Measurements from ENCODE around the gene AGXT. TPM values are rescaled to one million over a fixed set of nuclear protein-coding genes. Genes with fewer than 3 reads are reported as not detected.

The AGXT gene
- total and polyA plus RNA-seq, 10 donors, result 0.61 to 4.5 (median 1.6) TPM; not detected in 1

DNA sequence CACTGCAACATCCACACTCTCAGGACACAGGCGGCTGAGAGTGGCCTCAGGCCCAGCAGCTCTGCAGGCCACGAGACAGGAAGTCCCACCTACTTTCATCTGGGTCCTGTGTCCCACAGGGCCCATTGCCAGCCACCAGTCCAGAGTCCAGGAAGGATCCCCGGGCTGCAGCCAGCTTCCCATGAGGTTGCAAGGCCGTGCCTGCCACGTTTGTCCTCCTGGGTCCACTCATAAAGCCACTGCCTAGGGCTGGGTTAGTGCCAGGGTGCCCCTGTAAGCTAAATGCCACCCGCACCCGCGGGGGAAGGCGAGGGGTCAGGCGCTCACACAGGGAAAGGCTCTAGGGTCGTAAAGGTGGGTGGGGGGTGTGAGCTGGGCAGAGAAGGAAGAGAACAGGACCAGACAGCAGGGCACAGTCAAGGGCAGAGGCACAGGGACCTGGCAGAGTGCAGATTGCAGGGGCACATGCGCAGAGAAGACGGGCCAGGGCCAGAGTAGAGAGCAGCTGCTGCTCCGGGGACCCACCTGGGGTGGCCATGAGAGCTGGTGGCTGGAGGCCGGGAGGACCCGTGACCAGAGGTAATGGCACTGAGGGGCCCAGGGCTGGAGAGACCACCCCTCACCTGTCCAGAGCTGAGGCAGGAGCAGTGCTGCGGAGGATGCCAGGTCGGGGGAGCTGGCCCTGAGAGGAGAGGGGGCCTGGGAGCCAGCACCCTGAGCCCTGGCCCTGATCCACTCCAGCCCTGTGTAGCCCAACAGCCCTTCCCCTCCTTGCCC lies 8.0 kb downstream of the AGXT start:
- Histone ChIP-seq H3K27ac (peak overlapping the region in 4 of 8 donors; percentile 33 to 54 (median 42)), H3K27me3 (replicated peaks in 1 of 7) (no peaks in the 10 kb centered on the region), H3K9me3 (no peaks in the 10 kb centered on the region), H3K4me3 (no peak overlapping the region), H3K36me3 (no peaks in the 10 kb centered on the region), H3K4me1 (peaks cover 0 to 20% (median 8%) of the 10 kb centered on the region in 6 donors)
- TF ChIP-seq, protein P1, sequence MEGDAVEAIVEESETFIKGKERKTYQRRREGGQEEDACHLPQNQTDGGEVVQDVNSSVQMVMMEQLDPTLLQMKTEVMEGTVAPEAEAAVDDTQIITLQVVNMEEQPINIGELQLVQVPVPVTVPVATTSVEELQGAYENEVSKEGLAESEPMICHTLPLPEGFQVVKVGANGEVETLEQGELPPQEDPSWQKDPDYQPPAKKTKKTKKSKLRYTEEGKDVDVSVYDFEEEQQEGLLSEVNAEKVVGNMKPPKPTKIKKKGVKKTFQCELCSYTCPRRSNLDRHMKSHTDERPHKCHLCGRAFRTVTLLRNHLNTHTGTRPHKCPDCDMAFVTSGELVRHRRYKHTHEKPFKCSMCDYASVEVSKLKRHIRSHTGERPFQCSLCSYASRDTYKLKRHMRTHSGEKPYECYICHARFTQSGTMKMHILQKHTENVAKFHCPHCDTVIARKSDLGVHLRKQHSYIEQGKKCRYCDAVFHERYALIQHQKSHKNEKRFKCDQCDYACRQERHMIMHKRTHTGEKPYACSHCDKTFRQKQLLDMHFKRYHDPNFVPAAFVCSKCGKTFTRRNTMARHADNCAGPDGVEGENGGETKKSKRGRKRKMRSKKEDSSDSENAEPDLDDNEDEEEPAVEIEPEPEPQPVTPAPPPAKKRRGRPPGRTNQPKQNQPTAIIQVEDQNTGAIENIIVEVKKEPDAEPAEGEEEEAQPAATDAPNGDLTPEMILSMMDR (IDR thresholded peaks at IDR 0.05 in 8 of 11, conservative IDR thresholded peaks at IDR 0.05 in 3 of 11), result no peak
- peak; percentile 38 to 68 (median 46) for TF ChIP-seq POLR2AphosphoS5 (IDR thresholded peaks at IDR 0.05)
- intact Hi-C loops (cut with DNase I; ENCODE audit: low total_unique reads), result no loop called here
- WGBS, 5 donors, result 66 to 83% (median 78%) methylated on average over 12 to 18 of the region's 18 CpGs
- DNase-seq, result peak; percentile 79

DNA sequence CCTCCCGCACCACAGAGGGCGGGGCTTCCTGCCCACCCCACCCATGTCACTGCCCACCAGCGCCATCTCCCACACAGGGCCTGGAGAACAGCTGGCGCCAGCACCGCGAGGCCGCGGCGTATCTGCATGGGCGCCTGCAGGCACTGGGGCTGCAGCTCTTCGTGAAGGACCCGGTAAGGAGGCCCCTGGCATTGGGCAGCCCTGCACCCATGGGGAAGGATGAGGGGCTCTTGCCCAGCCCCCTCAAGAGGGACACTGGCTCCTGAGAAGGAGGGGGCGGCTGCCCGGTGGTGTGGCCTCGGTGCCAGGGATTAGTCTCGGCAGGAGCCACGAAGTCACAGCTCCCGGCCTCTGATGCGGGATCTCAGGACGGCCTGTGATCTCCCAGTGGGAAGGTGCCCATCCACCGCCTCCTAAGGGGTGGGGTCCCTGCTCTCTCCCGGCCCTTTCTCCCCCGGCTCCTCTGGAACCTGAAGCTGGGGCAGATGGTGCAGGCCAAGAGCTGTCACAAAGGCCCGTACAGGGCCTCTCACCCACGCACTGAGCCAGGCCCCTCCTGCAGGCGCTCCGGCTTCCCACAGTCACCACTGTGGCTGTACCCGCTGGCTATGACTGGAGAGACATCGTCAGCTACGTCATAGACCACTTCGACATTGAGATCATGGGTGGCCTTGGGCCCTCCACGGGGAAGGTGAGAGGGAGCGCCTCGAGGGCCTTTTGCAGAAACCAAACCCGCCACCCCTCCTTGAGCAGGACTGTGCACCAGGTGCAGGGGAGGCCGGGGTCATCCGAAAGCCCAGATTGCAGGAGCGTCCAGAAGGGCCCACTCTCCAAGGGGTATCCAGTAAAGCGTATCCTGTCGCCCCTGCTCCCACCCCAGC lies 9.1 kb downstream of the AGXT start:
- 80 to 89% (median 88%) methylated on average over 23 to 40 of the region's 40 CpGs for WGBS, 5 donors
- Histone ChIP-seq H3K27me3 (replicated peaks in 1 of 7) (no peaks in the 10 kb centered on the region), H3K4me3 (no peak overlapping the region), H3K4me1 (peaks cover 0 to 20% (median 8%) of the 10 kb centered on the region in 6 donors), H3K27ac (no peak overlapping the region), H3K36me3 (no peaks in the 10 kb centered on the region), H3K9me3 (no peaks in the 10 kb centered on the region)
- intact Hi-C loops (cut with DNase I; ENCODE audit: low total_unique reads), result no loop called here
- no peak for TF ChIP-seq POLR2AphosphoS5 (IDR thresholded peaks at IDR 0.05)
- TF ChIP-seq, protein P1 (IDR thresholded peaks at IDR 0.05 in 8 of 11, conservative IDR thresholded peaks at IDR 0.05 in 3 of 11), result no peak
- no peak for TF ChIP-seq POLR2A (IDR thresholded peaks at IDR 0.05)
- DNase-seq, result peak; percentile 74

DNA sequence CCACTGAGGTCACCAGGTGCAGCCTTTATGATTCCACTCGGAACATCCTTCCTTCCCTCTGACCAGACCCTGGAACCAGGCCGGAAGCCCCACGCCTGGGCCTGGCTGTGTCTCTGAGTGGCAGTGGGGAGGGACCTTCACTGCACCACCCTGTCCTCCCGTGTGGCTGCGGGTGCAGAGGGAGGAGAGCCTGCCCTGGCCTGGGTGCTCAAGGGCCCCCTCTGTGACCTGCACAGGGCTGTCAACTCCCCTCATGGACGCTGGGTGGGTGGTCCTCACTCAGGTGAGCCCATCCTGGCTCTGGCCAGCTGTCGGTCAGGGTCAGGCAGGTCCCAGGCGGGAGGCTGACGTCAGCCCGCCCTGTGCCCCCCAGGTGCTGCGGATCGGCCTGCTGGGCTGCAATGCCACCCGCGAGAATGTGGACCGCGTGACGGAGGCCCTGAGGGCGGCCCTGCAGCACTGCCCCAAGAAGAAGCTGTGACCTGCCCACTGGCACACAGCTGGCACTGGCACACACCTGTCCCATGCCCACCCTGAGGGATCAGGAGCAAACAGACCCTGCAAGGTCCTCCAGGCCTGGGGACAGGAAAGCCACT lies 9.8 kb downstream of the AGXT start:
- DNase-seq, result peak; percentile 63
- Histone ChIP-seq H3K4me3 (no peak overlapping the region), H3K36me3 (no peaks in the 10 kb centered on the region), H3K27ac (no peak overlapping the region), H3K9me3 (no peaks in the 10 kb centered on the region), H3K27me3 (replicated peaks in 1 of 7) (no peaks in the 10 kb centered on the region), H3K4me1 (peaks cover 0 to 20% (median 8%) of the 10 kb centered on the region in 6 donors)
- TF ChIP-seq POLR2AphosphoS5 (IDR thresholded peaks at IDR 0.05) (no peak), POLR2A (IDR thresholded peaks at IDR 0.05) (no peak)
- TF ChIP-seq, protein P1 (IDR thresholded peaks at IDR 0.05 in 8 of 11, conservative IDR thresholded peaks at IDR 0.05 in 3 of 11), result no peak
- 83 to 92% (median 91%) methylated on average over 5 to 18 of the region's 18 CpGs for WGBS, 5 donors
- intact Hi-C loops (cut with DNase I; ENCODE audit: low total_unique reads), result no loop called here
